Thymus (tissue), 11 donors: ENCODE measurements around the gene PPP6C. TPM values are rescaled to one million over a fixed set of nuclear protein-coding genes. Genes with fewer than 3 reads are reported as not detected.
"Not testable (repeated sequence)": the region's sequence is repeated elsewhere in the genome, so short reads cannot be mapped to it uniquely, and the experiment has no call there.

Experiments used
- DNase-seq, 9 donors: peaks; one replicate each; pipeline ENCODE4 v3.0.0-alpha.2; 2013; ENCODE audit warnings: low spot score in 9 of 9, low read depth in 6 of 9, missing footprints in 1 of 9
- H3K27ac ChIP-seq, 2 donors: one replicate each; pipeline ENCODE4 v1.5.1; 2013; ENCODE audit warnings: control low read depth in 1 of 2, low read depth in 1 of 2, low read length in 1 of 2, mild to moderate bottlenecking in 1 of 2, moderate library complexity in 1 of 2
- H3K27me3 ChIP-seq, 2 donors: one replicate each; pipeline ENCODE4 v1.5.1; 2013; ENCODE audit warnings: low read length in 1 of 2; ENCODE audit not compliant: control insufficient read depth in 2 of 2, insufficient read depth in 1 of 2
- H3K36me3 ChIP-seq, 2 donors: one replicate each; pipeline ENCODE4 v1.5.1; 2013; ENCODE audit warnings: low read length in 1 of 2, mild to moderate bottlenecking in 1 of 2, moderate library complexity in 1 of 2; ENCODE audit not compliant: control insufficient read depth in 2 of 2, insufficient read depth in 2 of 2
- H3K4me1 ChIP-seq, 2 donors: one replicate each; pipeline ENCODE4 v1.5.1; 2013; ENCODE audit warnings: low read length in 2 of 2; ENCODE audit not compliant: control insufficient read depth in 2 of 2, insufficient read depth in 2 of 2
- H3K4me3 ChIP-seq, 2 donors: one replicate each; pipeline ENCODE4 v1.5.1; 2013; ENCODE audit warnings: low read length in 2 of 2, control low read depth in 1 of 2, mild to moderate bottlenecking in 1 of 2
- H3K9me3 ChIP-seq, 2 donors: one replicate each; pipeline ENCODE4 v1.5.1; 2013; ENCODE audit warnings: low read length in 1 of 2, mild to moderate bottlenecking in 1 of 2; ENCODE audit not compliant: control insufficient read depth in 2 of 2, insufficient read depth in 1 of 2
- WGBS: extraction: QIAGEN DNeasy Blood & Tissue Kit; methylation state at CpG from one replicate; pipeline ENCODE4 v1.1.7; 2013; 5-methylcytosine and 5-hydroxymethylcytosine counted together
- polyA plus RNA-seq: library from polyadenylated mRNA; stranded (reverse); fragments of 200-250 nt; gene quantifications from one replicate; pipeline ENCODE4 v1.2.3, GENCODE V29; 2013
- total RNA-seq: library from RNA; stranded (reverse); fragments of 120-200 nt; gene quantifications from one replicate; pipeline ENCODE4 v1.2.4, GENCODE V29; 2013
- donor health status: healthy.

Gene PPP6C
- total and polyA plus RNA-seq, 2 donors: 35.6 to 37.6 TPM

- Histone ChIP-seq H3K36me3 (peaks cover 0 to 3% of the 10 kb centered on the region in 2 donors), H3K9me3 (no peaks in the 10 kb centered on the region), H3K27me3 (no peaks in the 10 kb centered on the region), H3K27ac (peak overlapping the region; percentile 54 to 94), H3K4me1 (peaks cover 45 to 54% of the 10 kb centered on the region in 2 donors), H3K4me3 (peak overlapping the region; percentile 67 to 90)
- 67% methylated on average over 14 of the region's 14 CpGs for WGBS
- DNase-seq: peak in 4 of 9 donors; percentile 21 to 57 (median 28)
Observed at GRCh38 chr9:125190361-125190801, 778 bp upstream of the PPP6C start.

GRCh38 chr9:125189011-125189360 lies 617 bp downstream of the PPP6C start:
- Histone ChIP-seq H3K9me3 (no peaks in the 10 kb centered on the region), H3K4me1 (peaks cover 36 to 41% of the 10 kb centered on the region in 2 donors), H3K36me3 (peaks cover 0 to 3% of the 10 kb centered on the region in 2 donors), H3K27ac (peak overlapping the region; percentile 54 to 94), H3K27me3 (no peaks in the 10 kb centered on the region), H3K4me3 (peak overlapping the region; percentile 67 to 90)
- peak in 2 of 9 donors; percentile 29 to 52 for DNase-seq
- WGBS: 1% methylated on average over 26 of the region's 26 CpGs

- WGBS: over 99% methylated on average over 2 of the region's 2 CpGs
- no peaks in the 10 kb centered on the region for H3K27me3 ChIP-seq
- peaks cover 0 to 10% of the 10 kb centered on the region in 2 donors for H3K36me3 ChIP-seq
- H3K9me3 ChIP-seq: no peaks in the 10 kb centered on the region
- DNase-seq: no peak
- H3K4me3 ChIP-seq: no peak overlapping the region
- H3K27ac ChIP-seq: peak overlapping the region in 1 of 2 donors; percentile 20
- H3K4me1 ChIP-seq: peaks cover 8 to 16% of the 10 kb centered on the region in 2 donors
Observed at GRCh38 chr9:125183561-125183960, 6.0 kb downstream of the PPP6C start.

- no peak for DNase-seq
- H3K4me1 ChIP-seq: peaks cover 8 to 11% of the 10 kb centered on the region in 2 donors
- WGBS: 90% methylated on average over 2 of the region's 2 CpGs
- H3K27me3 ChIP-seq: no peaks in the 10 kb centered on the region
- H3K27ac ChIP-seq: no peak overlapping the region
- H3K4me3 ChIP-seq: no peak overlapping the region
- no peaks in the 10 kb centered on the region for H3K9me3 ChIP-seq
- peaks cover 0 to 8% of the 10 kb centered on the region in 2 donors for H3K36me3 ChIP-seq
Observed at GRCh38 chr9:125183054-125183453, 6.5 kb downstream of the PPP6C start.

- H3K27me3 ChIP-seq, H3K4me3 ChIP-seq, H3K4me1 ChIP-seq, DNase-seq, H3K9me3 ChIP-seq, H3K27ac ChIP-seq: not testable (repeated sequence)
- H3K36me3 ChIP-seq: peaks cover 0 to 11% of the 10 kb centered on the region in 2 donors
- 97% methylated on average over 4 of the region's 4 CpGs for WGBS
Observed at GRCh38 chr9:125181756-125182155, 7.8 kb downstream of the PPP6C start.

- no peak overlapping the region for H3K4me3 ChIP-seq
- WGBS: 98% methylated on average over 9 of the region's 9 CpGs
- DNase-seq: no peak
- no peak overlapping the region for H3K27ac ChIP-seq
- H3K27me3 ChIP-seq: no peaks in the 10 kb centered on the region
- no peaks in the 10 kb centered on the region for H3K9me3 ChIP-seq
- peaks cover 0 to 11% of the 10 kb centered on the region in 2 donors for H3K36me3 ChIP-seq
- peaks cover 0 to 2% of the 10 kb centered on the region in 2 donors for H3K4me1 ChIP-seq
Observed at GRCh38 chr9:125180876-125181275, 8.7 kb downstream of the PPP6C start.

- not testable (repeated sequence) for H3K27me3 ChIP-seq, H3K27ac ChIP-seq, DNase-seq, H3K4me1 ChIP-seq, H3K4me3 ChIP-seq, H3K9me3 ChIP-seq
- WGBS: 95% methylated on average over 4 of the region's 4 CpGs
- peaks cover 2 to 11% of the 10 kb centered on the region in 2 donors for H3K36me3 ChIP-seq
Observed at GRCh38 chr9:125179776-125180175, 9.8 kb downstream of the PPP6C start.

GRCh38 chr9:125177888-125178287 lies 11.7 kb downstream of the PPP6C start:
- Histone ChIP-seq H3K27me3 (no peaks in the 10 kb centered on the region), H3K4me3 (no peak overlapping the region), H3K36me3 (peaks cover 4 to 8% of the 10 kb centered on the region in 2 donors), H3K27ac (no peak overlapping the region), H3K9me3 (no peaks in the 10 kb centered on the region), H3K4me1 (peaks cover 0 to 2% of the 10 kb centered on the region in 2 donors)
- WGBS: 100% methylated on average over 1 of the region's 1 CpG
- DNase-seq: no peak

GRCh38 chr9:125176636-125177035 lies 13.0 kb downstream of the PPP6C start:
- H3K9me3 ChIP-seq: no peaks in the 10 kb centered on the region
- no peak for DNase-seq
- H3K4me3 ChIP-seq: no peak overlapping the region
- H3K4me1 ChIP-seq: peaks cover 0 to 2% of the 10 kb centered on the region in 2 donors
- H3K27ac ChIP-seq: no peak overlapping the region
- H3K27me3 ChIP-seq: no peaks in the 10 kb centered on the region
- WGBS: 97% methylated on average over 3 of the region's 3 CpGs
- H3K36me3 ChIP-seq: peaks cover 4 to 8% of the 10 kb centered on the region in 2 donors
